H7 (cell line): ENCODE measurements around the gene CYP39A1. TPM values are rescaled to one million over a fixed set of nuclear protein-coding genes. Genes with fewer than 3 reads are reported as not detected.

Source experiments
- DNase-seq: peaks from one replicate; pipeline ENCODE4 v3.0.0; 2012
- H3K27me3 ChIP-seq: 2 replicates; pipeline ENCODE4 v1.6.0; 2011; ENCODE audit warnings: mild to moderate bottlenecking, low read length; ENCODE audit not compliant: control insufficient read depth, insufficient read depth
- H3K36me3 ChIP-seq: replicated peaks from 2 replicates; pipeline ENCODE4 v1.5.1; 2011; ENCODE audit warnings: low read length; ENCODE audit not compliant: control insufficient read depth, insufficient read depth
- H3K4me3 ChIP-seq: 2 replicates; pipeline ENCODE4 v1.5.1; 2011; ENCODE audit warnings: low read depth, mild to moderate bottlenecking, control low read depth, low read length, moderate library complexity; ENCODE audit not compliant: insufficient read depth
- total RNA-seq: library from RNA; depleted of rRNA; stranded (reverse); fragments of >200 nt; shearing (Covaris generic); gene quantifications from 2 replicates; pipeline ENCODE4 v1.2.3, GENCODE V29; 2014; rRNA removed

Gene CYP39A1
- total RNA-seq, 1 experiment from 2014 or later: 0.38 TPM

- no peaks in the 10 kb centered on the region for H3K27me3 ChIP-seq
- H3K4me3 ChIP-seq: no peak overlapping the region
- no peak for DNase-seq
- no peaks in the 10 kb centered on the region for H3K36me3 ChIP-seq
Measured at GRCh38 chr6:46502486-46503119, 150.0 kb downstream of the CYP39A1 start.

GRCh38 chr6:46501136-46502089 is 151.2 kb downstream of the CYP39A1 start:
- DNase-seq: no peak
- no peaks in the 10 kb centered on the region for H3K36me3 ChIP-seq
- H3K4me3 ChIP-seq: no peak overlapping the region
- no peaks in the 10 kb centered on the region for H3K27me3 ChIP-seq

GRCh38 chr6:46500382-46500781 is 152.2 kb downstream of the CYP39A1 start:
- H3K36me3 ChIP-seq: no peaks in the 10 kb centered on the region
- H3K27me3 ChIP-seq: no peaks in the 10 kb centered on the region
- DNase-seq: no peak
- no peak overlapping the region for H3K4me3 ChIP-seq

Other genes with a start within 250 kb of the CYP39A1 start
- 1.5 and 2.8 TPM in 2 replicates for gene RCAN2, start 161.4 kb downstream of the CYP39A1 start, total RNA-seq
- gene SLC25A27, start 157 bp upstream of the CYP39A1 start, total RNA-seq: 0.28 and 0.52 TPM in 2 replicates
- not detected in 2 replicates for gene TDRD6, start 35.1 kb upstream of the CYP39A1 start, total RNA-seq
- gene PLA2G7, start 82.6 kb upstream of the CYP39A1 start, total RNA-seq: 0.17 and 0.26 TPM in 2 replicates
- not detected in 2 replicates for gene ANKRD66, start 94.1 kb upstream of the CYP39A1 start, total RNA-seq
- not detected in 2 replicates for gene MEP1A, start 140.6 kb upstream of the CYP39A1 start, total RNA-seq